ENCODE data around the gene SRM. TPM values are rescaled to one million over a fixed set of nuclear protein-coding genes. Genes with fewer than 3 reads are reported as not detected.

Gene SRM
- total RNA-seq, 1 experiment from 2014 or later, result 150 TPM

DNA sequence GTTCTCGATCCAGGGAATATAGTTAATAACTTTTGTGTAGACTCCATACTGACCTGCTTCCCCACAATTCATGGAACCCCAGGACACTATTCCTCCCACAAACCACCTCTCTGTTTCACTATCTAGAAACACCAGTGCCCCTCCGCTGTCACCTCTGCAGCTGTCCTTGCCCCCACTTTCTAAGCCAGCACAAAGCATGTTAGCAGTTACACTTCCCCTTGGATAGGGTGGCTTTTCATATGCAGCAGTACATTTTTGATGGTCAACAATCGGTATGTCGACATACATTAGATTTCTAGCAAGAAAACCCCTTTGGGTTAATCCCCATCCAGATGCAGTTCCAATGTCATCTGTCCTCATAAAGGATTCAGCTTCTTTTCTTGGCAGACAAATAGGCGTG is 32.9 kb downstream of the SRM start:
- H3K79me2 ChIP-seq (ENCODE audit: insufficient read depth, low read length), result peaks cover 8% of the 10 kb centered on the region
- H3K9ac ChIP-seq (ENCODE audit: low read length), result no peak overlapping the region
- no peak overlapping the region for H3K4me3 ChIP-seq (replicated peaks in 1 of 2; ENCODE audit: low read depth in 1 of 2, low read length in 2 of 2)
- no peaks in the 10 kb centered on the region for H3K9me3 ChIP-seq (ENCODE audit: control insufficient read depth in 1 of 2, insufficient read depth in 1 of 2, low read depth in 1 of 2, low read length in 2 of 2)
- BruUV-seq (replicated peaks), result no TSS peak
- ChIA-PET CTCF (no interaction called here), RAD21 (ENCODE audit: low non-redundant PET in 1 of 2, low total read pairs in 2 of 2, uncharacterized antibody in 2 of 2, unreplicated experiment in 2 of 2) (no interaction called here), POLR2A (no interaction called here)
- ATAC-seq (no peak), DNase-seq (ENCODE audit: low read depth, low spot score) (no peak)
- H3K9me2 ChIP-seq (ENCODE audit: insufficient read depth), result no peaks in the 10 kb centered on the region
- TF ChIP-seq POLR2AphosphoS5 (IDR thresholded peaks at IDR 0.05; ENCODE audit: low read depth, low read length) (0 out of 2 replicates have a peak, but pooled peaks have one; percentile 20), ZFX (IDR thresholded peaks at IDR 0.05) (no peak)
- H3K27ac ChIP-seq (ENCODE audit: low read depth, low read length), result no peak overlapping the region
- no peak overlapping the region for H3K4me2 ChIP-seq (ENCODE audit: low read length)
- H3K36me3 ChIP-seq (ENCODE audit: control insufficient read depth in 1 of 2, insufficient read depth in 2 of 2, low read length in 2 of 2), result peaks cover 24 to 37% of the 10 kb centered on the region in 2 experiments
- 0 out of 2 replicates have a peak, but pooled peaks cover 16% of the 10 kb centered on the region for H4K20me1 ChIP-seq (ENCODE audit: insufficient read depth)
- intact Hi-C loops (cut with micrococcal nuclease), result no loop called here
- no peaks in the 10 kb centered on the region for H3K27me3 ChIP-seq (ENCODE audit: insufficient read depth, low read length)
- no peak overlapping the region for H2AFZ ChIP-seq (ENCODE audit: low read depth, low read length, poor library complexity, severe bottlenecking)
- H3K4me1 ChIP-seq (ENCODE audit: control insufficient read depth in 1 of 2, insufficient read depth in 2 of 2, low read length in 2 of 2), result no peaks in the 10 kb centered on the region

DNA sequence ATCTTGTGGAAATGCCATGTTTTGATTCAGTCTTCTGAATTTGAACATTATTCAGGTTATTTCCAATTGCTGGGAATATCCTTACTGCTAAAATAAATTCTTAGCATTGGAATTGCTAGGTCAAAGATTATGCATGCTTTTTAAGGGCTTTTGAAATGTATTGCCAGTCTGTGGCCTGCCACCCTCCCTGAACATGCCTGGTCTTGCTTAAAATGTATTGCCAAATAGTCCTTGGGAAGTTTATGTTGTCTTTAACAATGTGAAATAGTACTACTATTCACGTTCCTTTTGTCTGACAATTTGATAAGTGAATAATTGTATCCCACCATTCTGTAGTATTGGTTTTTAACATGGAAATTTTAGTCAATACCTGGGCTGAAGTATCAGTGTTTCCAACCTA is 33.8 kb downstream of the SRM start:
- H3K79me2 ChIP-seq (ENCODE audit: insufficient read depth, low read length), result peaks cover 13% of the 10 kb centered on the region
- H3K9ac ChIP-seq (ENCODE audit: low read length), result no peak overlapping the region
- no peak overlapping the region for H2AFZ ChIP-seq (ENCODE audit: low read depth, low read length, poor library complexity, severe bottlenecking)
- intact Hi-C loops (cut with micrococcal nuclease), result no loop called here
- no peaks in the 10 kb centered on the region for H3K27me3 ChIP-seq (ENCODE audit: insufficient read depth, low read length)
- RAD21 ChIA-PET (ENCODE audit: low non-redundant PET in 1 of 2, low total read pairs in 2 of 2, uncharacterized antibody in 2 of 2, unreplicated experiment in 2 of 2), result no interaction called here
- CTCF ChIA-PET, result no interaction called here
- no peak overlapping the region for H3K27ac ChIP-seq (ENCODE audit: low read depth, low read length)
- no peaks in the 10 kb centered on the region for H3K9me3 ChIP-seq (ENCODE audit: control insufficient read depth in 1 of 2, insufficient read depth in 1 of 2, low read depth in 1 of 2, low read length in 2 of 2)
- ATAC-seq, result no peak
- H3K4me3 ChIP-seq (replicated peaks in 1 of 2; ENCODE audit: low read depth in 1 of 2, low read length in 2 of 2), result no peak overlapping the region
- POLR2A ChIA-PET, result no interaction called here
- BruUV-seq (replicated peaks), result no TSS peak
- 0 out of 2 replicates have a peak, but pooled peaks cover 16% of the 10 kb centered on the region for H4K20me1 ChIP-seq (ENCODE audit: insufficient read depth)
- no peak for DNase-seq (ENCODE audit: low read depth, low spot score)
- H3K9me2 ChIP-seq (ENCODE audit: insufficient read depth), result no peaks in the 10 kb centered on the region
- H3K4me1 ChIP-seq (ENCODE audit: control insufficient read depth in 1 of 2, insufficient read depth in 2 of 2, low read length in 2 of 2), result no peaks in the 10 kb centered on the region
- peaks cover 31 to 44% of the 10 kb centered on the region in 2 experiments for H3K36me3 ChIP-seq (ENCODE audit: control insufficient read depth in 1 of 2, insufficient read depth in 2 of 2, low read length in 2 of 2)
- H3K4me2 ChIP-seq (ENCODE audit: low read length), result no peak overlapping the region
- TF ChIP-seq, protein P1, sequence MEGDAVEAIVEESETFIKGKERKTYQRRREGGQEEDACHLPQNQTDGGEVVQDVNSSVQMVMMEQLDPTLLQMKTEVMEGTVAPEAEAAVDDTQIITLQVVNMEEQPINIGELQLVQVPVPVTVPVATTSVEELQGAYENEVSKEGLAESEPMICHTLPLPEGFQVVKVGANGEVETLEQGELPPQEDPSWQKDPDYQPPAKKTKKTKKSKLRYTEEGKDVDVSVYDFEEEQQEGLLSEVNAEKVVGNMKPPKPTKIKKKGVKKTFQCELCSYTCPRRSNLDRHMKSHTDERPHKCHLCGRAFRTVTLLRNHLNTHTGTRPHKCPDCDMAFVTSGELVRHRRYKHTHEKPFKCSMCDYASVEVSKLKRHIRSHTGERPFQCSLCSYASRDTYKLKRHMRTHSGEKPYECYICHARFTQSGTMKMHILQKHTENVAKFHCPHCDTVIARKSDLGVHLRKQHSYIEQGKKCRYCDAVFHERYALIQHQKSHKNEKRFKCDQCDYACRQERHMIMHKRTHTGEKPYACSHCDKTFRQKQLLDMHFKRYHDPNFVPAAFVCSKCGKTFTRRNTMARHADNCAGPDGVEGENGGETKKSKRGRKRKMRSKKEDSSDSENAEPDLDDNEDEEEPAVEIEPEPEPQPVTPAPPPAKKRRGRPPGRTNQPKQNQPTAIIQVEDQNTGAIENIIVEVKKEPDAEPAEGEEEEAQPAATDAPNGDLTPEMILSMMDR (IDR thresholded peaks at IDR 0.05 in 2 of 3, conservative IDR thresholded peaks at IDR 0.05 in 1 of 3; ENCODE audit: borderline replicate concordance in 1 of 3, insufficient read depth in 1 of 3, low read depth in 2 of 3, low read length in 2 of 3), result no peak
- TF ChIP-seq ZNF274 (IDR thresholded peaks at IDR 0.05; ENCODE audit: low read depth, low read length) (no peak), RAD21 (IDR thresholded peaks at IDR 0.05; ENCODE audit: low read depth) (no peak), CBX3 (IDR thresholded peaks at IDR 0.05; ENCODE audit: low read depth) (no peak), TCF7L2 (IDR thresholded peaks at IDR 0.05; ENCODE audit: borderline replicate concordance, extremely low read depth, insufficient read depth, insufficient read length) (no peak), SRF (IDR thresholded peaks at IDR 0.05; ENCODE audit: low read depth) (no peak), CEBPB (IDR thresholded peaks at IDR 0.05; ENCODE audit: low read depth) (no peak), EZH2 (IDR thresholded peaks at IDR 0.05) (no peak), POLR2A (IDR thresholded peaks at IDR 0.05; ENCODE audit: borderline replicate concordance, extremely low read depth, insufficient read depth, insufficient read length) (no peak), SP1 (IDR thresholded peaks at IDR 0.05; ENCODE audit: low read depth) (no peak), JUND (IDR thresholded peaks at IDR 0.05) (no peak), EGR1 (IDR thresholded peaks at IDR 0.05; ENCODE audit: low read depth) (no peak)
- TF ChIP-seq, protein P2, sequence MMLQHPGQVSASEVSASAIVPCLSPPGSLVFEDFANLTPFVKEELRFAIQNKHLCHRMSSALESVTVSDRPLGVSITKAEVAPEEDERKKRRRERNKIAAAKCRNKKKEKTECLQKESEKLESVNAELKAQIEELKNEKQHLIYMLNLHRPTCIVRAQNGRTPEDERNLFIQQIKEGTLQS (IDR thresholded peaks at IDR 0.05), result no peak
- TF ChIP-seq, protein P3, sequence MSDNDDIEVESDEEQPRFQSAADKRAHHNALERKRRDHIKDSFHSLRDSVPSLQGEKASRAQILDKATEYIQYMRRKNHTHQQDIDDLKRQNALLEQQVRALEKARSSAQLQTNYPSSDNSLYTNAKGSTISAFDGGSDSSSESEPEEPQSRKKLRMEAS (IDR thresholded peaks at IDR 0.05), result no peak
- TF ChIP-seq, protein P4, sequence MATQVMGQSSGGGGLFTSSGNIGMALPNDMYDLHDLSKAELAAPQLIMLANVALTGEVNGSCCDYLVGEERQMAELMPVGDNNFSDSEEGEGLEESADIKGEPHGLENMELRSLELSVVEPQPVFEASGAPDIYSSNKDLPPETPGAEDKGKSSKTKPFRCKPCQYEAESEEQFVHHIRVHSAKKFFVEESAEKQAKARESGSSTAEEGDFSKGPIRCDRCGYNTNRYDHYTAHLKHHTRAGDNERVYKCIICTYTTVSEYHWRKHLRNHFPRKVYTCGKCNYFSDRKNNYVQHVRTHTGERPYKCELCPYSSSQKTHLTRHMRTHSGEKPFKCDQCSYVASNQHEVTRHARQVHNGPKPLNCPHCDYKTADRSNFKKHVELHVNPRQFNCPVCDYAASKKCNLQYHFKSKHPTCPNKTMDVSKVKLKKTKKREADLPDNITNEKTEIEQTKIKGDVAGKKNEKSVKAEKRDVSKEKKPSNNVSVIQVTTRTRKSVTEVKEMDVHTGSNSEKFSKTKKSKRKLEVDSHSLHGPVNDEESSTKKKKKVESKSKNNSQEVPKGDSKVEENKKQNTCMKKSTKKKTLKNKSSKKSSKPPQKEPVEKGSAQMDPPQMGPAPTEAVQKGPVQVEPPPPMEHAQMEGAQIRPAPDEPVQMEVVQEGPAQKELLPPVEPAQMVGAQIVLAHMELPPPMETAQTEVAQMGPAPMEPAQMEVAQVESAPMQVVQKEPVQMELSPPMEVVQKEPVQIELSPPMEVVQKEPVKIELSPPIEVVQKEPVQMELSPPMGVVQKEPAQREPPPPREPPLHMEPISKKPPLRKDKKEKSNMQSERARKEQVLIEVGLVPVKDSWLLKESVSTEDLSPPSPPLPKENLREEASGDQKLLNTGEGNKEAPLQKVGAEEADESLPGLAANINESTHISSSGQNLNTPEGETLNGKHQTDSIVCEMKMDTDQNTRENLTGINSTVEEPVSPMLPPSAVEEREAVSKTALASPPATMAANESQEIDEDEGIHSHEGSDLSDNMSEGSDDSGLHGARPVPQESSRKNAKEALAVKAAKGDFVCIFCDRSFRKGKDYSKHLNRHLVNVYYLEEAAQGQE (IDR thresholded peaks at IDR 0.05; ENCODE audit: low read depth), result no peak

All from HCT116 (cell line).